ENCODE results near the gene SLC9A2. TPM values are rescaled to one million over a fixed set of nuclear protein-coding genes. Genes with fewer than 3 reads are reported as not detected.

SLC9A2 gene
- total RNA-seq, 1 donor from 2014 or later, result not detected

DNA sequence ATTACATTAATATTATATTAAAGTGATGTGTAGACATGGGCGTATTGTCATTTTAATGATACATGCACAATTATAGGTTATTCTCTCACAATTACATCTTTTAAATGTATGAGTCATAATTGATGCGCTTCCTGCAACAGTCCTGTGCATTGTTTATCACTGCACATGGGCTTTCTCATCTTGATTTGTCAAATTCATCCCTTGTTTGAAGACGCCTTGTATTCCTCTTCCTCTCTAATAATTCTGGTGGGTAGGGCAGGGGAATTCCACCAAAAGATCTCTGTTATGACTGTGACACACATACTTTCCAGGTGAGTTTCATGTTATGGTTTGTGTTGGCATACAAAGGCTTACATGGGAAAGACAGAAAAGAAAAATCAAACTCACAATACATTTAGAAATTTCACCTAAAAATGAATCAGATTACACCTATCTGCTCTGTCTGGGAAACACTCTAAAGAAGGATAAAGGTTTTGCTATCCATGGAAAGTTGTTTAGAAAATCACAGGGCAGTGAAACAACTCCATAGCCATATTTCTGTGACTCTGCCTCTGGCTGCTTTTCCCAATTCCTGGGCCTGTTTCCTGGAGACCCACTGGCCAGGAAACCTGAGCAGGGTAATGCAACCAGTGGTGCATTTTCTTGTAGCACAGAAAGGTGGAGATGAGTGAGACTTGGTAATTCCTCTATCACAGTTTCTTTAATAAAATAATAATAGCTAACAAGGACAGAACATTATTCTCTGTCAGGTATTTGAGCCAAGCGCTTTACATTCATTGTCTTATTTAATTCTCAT is 13.2 kb downstream of the SLC9A2 start:
- H3K9me3 Mint-ChIP-seq (ENCODE audit: unreplicated experiment), result no peaks in the 10 kb centered on the region
- no peak for DNase-seq
- H3K27me3 Mint-ChIP-seq (ENCODE audit: unreplicated experiment), result no peaks in the 10 kb centered on the region
- no peaks in the 10 kb centered on the region for H3K36me3 Mint-ChIP-seq (ENCODE audit: unreplicated experiment)
- TF ChIP-seq, protein P1, sequence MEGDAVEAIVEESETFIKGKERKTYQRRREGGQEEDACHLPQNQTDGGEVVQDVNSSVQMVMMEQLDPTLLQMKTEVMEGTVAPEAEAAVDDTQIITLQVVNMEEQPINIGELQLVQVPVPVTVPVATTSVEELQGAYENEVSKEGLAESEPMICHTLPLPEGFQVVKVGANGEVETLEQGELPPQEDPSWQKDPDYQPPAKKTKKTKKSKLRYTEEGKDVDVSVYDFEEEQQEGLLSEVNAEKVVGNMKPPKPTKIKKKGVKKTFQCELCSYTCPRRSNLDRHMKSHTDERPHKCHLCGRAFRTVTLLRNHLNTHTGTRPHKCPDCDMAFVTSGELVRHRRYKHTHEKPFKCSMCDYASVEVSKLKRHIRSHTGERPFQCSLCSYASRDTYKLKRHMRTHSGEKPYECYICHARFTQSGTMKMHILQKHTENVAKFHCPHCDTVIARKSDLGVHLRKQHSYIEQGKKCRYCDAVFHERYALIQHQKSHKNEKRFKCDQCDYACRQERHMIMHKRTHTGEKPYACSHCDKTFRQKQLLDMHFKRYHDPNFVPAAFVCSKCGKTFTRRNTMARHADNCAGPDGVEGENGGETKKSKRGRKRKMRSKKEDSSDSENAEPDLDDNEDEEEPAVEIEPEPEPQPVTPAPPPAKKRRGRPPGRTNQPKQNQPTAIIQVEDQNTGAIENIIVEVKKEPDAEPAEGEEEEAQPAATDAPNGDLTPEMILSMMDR (IDR thresholded peaks at IDR 0.05; ENCODE audit: partially characterized antibody, unreplicated experiment), result no peak
- no peak overlapping the region for H3K4me3 Mint-ChIP-seq (ENCODE audit: unreplicated experiment)
- no peaks in the 10 kb centered on the region for H3K4me1 Mint-ChIP-seq (ENCODE audit: low read depth, unreplicated experiment)
- no peak overlapping the region for H3K27ac Mint-ChIP-seq (ENCODE audit: unreplicated experiment)

DNA sequence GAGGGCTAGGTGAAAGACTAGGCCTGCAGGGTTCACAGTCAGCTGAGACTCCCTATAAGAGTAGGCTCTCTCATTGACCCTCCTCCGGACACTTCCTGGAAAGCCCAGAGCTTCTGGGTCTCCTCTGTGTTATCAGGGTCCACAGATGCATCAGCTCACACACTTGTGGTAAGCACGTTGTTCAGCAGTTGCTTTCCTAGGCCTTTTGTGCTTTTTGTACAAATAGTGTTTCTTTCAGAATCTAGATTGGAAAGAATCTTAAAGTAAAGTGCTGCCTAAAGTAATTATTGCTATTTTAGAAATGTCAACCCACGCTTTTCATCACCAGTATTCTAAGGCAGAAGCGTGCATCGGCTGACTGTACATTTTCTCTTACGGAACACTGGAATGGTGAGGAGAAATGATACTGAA is 15.5 kb downstream of the SLC9A2 start:
- no peak for DNase-seq
- no peaks in the 10 kb centered on the region for H3K36me3 Mint-ChIP-seq (ENCODE audit: unreplicated experiment)
- H3K27ac Mint-ChIP-seq (ENCODE audit: unreplicated experiment), result no peak overlapping the region
- H3K4me3 Mint-ChIP-seq (ENCODE audit: unreplicated experiment), result no peak overlapping the region
- TF ChIP-seq, protein P1 (IDR thresholded peaks at IDR 0.05; ENCODE audit: partially characterized antibody, unreplicated experiment), result no peak
- H3K4me1 Mint-ChIP-seq (ENCODE audit: low read depth, unreplicated experiment), result no peaks in the 10 kb centered on the region
- H3K27me3 Mint-ChIP-seq (ENCODE audit: unreplicated experiment), result peaks cover 2% of the 10 kb centered on the region
- no peaks in the 10 kb centered on the region for H3K9me3 Mint-ChIP-seq (ENCODE audit: unreplicated experiment)

DNA sequence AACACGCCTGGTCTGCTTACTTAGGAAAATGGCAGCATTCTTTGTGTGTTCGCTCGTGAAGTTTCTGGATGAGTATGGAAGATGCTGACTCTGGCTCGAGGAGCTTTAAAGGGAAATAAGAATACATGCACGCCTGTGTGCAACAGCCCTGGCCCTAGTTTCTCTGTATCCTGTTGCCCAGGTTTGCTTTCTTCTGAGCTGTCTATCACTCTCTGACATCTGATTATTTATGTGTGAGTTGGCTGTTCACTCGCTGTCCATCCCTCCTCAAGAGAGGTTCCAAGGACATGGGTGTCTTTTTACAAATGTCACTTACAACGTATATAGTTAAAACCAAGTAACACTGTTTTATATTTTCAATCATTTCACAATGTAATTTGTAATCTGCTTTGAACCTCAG is 16.0 kb downstream of the SLC9A2 start:
- Mint-ChIP-seq H3K27me3 (ENCODE audit: unreplicated experiment) (peaks cover 2% of the 10 kb centered on the region), H3K27ac (ENCODE audit: unreplicated experiment) (no peak overlapping the region), H3K4me1 (ENCODE audit: low read depth, unreplicated experiment) (no peaks in the 10 kb centered on the region), H3K36me3 (ENCODE audit: unreplicated experiment) (no peaks in the 10 kb centered on the region), H3K4me3 (ENCODE audit: unreplicated experiment) (no peak overlapping the region), H3K9me3 (ENCODE audit: unreplicated experiment) (no peaks in the 10 kb centered on the region)
- DNase-seq, result no peak
- TF ChIP-seq, protein P1 (IDR thresholded peaks at IDR 0.05; ENCODE audit: partially characterized antibody, unreplicated experiment), result no peak

DNA sequence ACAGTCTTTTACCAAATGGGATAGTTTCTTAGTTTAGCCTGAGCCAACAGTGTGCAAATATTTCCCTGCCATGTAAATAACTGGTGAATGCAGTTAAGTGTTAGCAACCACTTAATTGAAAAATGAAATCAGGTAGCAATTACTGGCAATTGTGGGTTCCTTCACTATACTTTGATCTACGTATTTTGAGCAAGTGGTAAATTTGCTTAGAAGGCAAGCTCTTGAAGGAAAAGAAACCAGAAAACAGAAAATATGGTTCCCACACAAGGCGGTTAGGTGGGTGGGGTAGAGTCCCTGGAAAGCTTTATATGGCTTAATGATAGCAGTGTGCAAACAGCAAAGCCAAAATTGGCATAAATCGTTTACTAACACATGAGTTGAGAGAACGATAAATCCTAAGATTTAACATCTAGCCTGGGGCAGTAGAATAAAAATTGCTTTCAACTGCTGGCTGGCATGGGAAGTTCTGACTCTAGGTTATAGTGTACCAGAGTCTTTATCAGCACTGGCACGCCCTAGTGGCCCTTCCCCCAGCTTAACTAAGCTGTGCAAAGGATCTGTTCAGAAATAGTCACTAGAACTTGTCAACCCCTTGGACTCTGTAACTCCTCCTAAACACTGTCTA is 17.0 kb downstream of the SLC9A2 start:
- Mint-ChIP-seq H3K36me3 (ENCODE audit: unreplicated experiment) (no peaks in the 10 kb centered on the region), H3K27ac (ENCODE audit: unreplicated experiment) (no peak overlapping the region), H3K9me3 (ENCODE audit: unreplicated experiment) (no peaks in the 10 kb centered on the region), H3K4me3 (ENCODE audit: unreplicated experiment) (no peak overlapping the region), H3K27me3 (ENCODE audit: unreplicated experiment) (peaks cover 2% of the 10 kb centered on the region), H3K4me1 (ENCODE audit: low read depth, unreplicated experiment) (no peaks in the 10 kb centered on the region)
- no peak for DNase-seq
- TF ChIP-seq, protein P1 (IDR thresholded peaks at IDR 0.05; ENCODE audit: partially characterized antibody, unreplicated experiment), result no peak

DNA sequence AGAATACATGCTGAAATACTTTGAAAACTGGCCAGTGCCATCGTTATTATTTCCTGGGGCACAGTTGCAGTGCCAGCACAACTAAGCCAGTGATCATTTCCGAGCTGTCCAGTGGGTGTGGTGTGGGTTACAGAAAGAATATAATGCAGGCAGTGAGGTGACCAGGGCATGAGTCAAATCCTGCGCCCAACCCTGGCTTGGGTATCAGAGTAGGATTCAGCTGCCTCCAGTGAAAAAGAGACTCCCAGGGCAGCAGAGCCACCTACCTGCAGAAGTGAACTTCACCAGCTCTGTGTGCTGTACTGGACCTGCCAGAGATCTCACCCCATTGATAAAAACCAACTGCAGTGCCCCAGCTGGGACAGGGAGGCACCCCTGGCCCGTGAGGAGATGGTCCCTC is 18.0 kb downstream of the SLC9A2 start:
- peaks cover 2% of the 10 kb centered on the region for H3K27me3 Mint-ChIP-seq (ENCODE audit: unreplicated experiment)
- no peaks in the 10 kb centered on the region for H3K36me3 Mint-ChIP-seq (ENCODE audit: unreplicated experiment)

More for the DNA sequence above, 18.0 kb downstream of the SLC9A2 start:
- Mint-ChIP-seq H3K4me3 (ENCODE audit: unreplicated experiment) (no peak overlapping the region), H3K9me3 (ENCODE audit: unreplicated experiment) (no peaks in the 10 kb centered on the region), H3K4me1 (ENCODE audit: low read depth, unreplicated experiment) (no peaks in the 10 kb centered on the region), H3K27ac (ENCODE audit: unreplicated experiment) (no peak overlapping the region)
- TF ChIP-seq, protein P1 (IDR thresholded peaks at IDR 0.05; ENCODE audit: partially characterized antibody, unreplicated experiment), result no peak
- DNase-seq, result no peak
